Ramos (cell line): ENCODE results near the gene ADAMTS4.

Experiments used
- in situ Hi-C: fragments of 300-500 bp; cut with MboI; formaldehyde crosslinking; loops from one replicate; pipeline ENCODE4 v1.14.3; 2022; ENCODE audit warnings: low sequenced_read_pairs; ENCODE audit not compliant: unreplicated experiment

ADAMTS4 gene

GRCh38 chr1:161177936-161178244 is 21.0 kb downstream of the ADAMTS4 start:
- in situ Hi-C loops, result no loop called here

- in situ Hi-C loops, result no loop called here
Measured at GRCh38 chr1:161177112-161177935, 21.5 kb downstream of the ADAMTS4 start, which contains the start of gene B4GALT3. B4GALT3 (minus strand) TSS chr1:161177507; CDS start chr1:161176060, 1,447 bp downstream.

DNA sequence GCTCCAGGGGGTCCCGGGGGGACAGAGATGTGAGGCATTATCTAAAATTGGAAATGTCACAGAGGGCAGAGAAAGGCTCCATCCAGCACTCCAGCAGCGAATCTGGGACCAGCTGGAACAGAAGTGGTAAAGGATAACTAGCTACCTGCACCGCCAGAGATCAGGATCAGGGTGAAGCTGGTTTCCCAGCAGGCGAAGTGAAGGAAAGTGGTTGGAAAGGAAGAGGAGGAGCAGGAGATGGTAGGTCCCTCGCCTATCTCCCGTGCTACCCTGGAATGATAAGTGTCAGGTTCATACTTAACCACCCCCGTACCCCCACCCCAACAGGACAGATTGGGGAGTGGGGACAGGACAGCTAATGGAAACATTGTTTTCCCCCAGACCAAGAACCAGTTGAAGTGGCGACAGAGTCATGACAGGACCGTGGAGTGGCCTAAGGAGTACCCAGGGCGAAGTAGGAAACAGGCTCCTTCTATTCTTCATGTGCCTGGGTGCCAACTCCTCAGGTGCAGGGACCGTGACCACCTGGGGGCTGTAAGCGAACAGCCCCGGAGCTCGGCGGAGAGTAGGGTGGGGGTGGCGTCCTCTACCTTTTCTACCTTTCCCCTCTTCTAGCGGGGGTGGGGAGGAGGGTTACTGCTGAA is 22.3 kb downstream of the ADAMTS4 start:
- in situ Hi-C loops, result no loop called here

- in situ Hi-C loops, result no loop called here
Measured at GRCh38 chr1:161175771-161176453, 22.9 kb downstream of the ADAMTS4 start.

- in situ Hi-C loops, result no loop called here
Measured at GRCh38 chr1:161174911-161175310, 23.9 kb downstream of the ADAMTS4 start.

DNA sequence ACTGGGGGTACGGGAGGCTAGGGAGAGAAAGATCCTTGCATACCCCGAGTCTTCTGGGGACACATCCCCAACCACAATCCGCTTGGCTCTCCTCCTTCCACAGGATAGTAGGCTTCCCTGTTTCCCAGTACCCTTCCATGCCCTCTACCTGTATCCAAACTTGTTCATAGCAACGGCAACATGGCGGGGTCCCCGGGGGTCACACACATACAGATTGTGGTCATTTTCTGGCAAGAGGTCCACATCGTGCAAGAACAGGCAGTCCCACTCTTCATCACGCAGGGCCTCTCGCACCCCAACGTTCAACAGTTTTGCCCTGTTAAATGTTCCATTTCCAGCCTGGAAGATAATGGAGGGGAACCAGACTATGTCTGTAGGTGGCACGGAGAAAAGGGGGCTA is 25.1 kb downstream of the ADAMTS4 start:
- in situ Hi-C loops, result no loop called here

DNA sequence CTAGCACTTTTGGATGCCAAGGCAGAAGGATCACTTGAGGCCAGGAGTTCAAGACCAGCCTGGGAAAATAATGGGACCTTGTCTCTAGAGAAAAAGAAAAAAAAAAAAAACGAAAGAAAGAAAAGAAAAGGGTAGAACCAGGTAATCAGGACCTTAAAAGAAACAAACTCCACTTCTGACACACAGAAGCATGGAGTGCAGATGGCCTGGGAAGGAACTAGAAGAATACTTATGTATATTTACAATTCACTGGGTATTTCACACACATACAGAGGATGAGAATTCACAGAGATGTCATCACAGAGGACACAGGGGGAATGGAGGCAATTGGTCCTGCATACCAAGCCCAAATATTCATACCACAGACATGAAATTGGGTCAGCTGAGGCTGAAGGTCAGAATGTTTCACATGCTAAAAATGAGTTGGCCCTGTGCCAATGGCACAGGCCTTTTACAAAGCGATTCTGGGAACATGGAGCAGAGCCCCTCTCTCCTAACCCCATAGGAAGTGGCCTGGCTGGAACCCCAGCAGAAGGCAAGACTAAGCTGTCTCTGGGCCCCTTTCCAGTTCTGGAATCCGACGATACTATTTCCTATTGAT is 26.0 kb downstream of the ADAMTS4 start:
- in situ Hi-C loops, result no loop called here

DNA sequence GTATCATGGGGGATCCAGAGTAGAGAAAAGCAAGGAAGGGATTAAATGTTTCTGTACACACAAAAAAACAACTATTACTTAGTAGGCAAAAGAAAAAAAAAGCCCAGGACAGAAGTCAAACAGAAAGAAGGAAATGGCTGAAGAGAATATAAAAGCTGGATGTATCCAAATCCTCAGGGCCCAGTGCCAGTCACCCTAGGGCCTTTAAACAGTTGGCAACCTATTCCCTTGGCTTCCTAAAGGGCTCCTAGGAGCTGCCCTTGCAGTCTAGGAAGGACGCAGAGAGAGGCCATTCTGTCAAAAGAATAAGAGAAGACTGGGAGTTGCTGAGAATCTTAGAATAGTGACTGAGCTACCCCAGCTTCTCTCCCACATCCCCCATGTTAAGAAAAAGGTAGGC is 26.5 kb downstream of the ADAMTS4 start:
- in situ Hi-C loops, result no loop called here

GRCh38 chr1:161171696-161172095 is 27.2 kb downstream of the ADAMTS4 start:
- in situ Hi-C loops, result no loop called here

DNA sequence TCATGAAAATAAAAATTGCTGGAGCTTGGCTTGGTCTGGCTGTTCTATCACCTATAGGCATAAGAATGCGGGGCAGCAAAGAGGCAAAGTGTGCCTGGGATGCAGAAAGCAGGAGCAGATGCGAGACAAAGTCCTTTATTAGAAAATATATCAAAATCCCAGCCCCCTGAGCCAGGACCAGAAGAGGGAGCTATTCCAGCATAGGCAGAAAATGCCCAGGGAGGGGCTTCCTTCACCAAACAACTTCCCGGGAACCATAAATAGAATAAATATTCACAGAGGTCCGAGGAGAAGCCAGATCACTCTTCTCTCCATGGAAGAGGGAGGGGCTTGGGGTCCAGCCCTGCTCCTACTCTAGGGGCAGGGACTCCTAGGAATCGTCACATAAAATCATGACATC is 27.7 kb downstream of the ADAMTS4 start:
- in situ Hi-C loops, result no loop called here

DNA sequence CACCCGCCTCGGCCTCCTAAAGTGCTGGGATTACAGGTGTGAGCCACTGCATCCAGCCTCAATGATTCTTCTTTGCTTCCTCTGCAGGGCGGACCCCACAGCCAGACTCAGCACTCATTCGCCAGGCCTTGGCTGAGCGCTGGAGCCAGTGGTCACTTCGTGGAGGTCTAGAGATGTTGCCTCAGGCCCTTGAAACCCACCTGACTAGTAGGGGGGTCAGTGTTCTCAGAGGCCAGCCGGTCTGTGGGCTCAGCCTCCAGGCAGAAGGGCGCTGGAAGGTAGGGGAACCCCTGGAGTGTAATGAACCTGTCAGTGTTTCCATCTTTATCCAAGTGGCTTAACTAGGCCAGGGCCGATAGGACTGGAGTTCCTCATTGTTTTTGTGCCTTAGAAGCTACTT is 29.9 kb downstream of the ADAMTS4 start:
- in situ Hi-C loops, result no loop called here

- in situ Hi-C loops, result no loop called here
Measured at GRCh38 chr1:161166669-161167548, 31.9 kb downstream of the ADAMTS4 start.

DNA sequence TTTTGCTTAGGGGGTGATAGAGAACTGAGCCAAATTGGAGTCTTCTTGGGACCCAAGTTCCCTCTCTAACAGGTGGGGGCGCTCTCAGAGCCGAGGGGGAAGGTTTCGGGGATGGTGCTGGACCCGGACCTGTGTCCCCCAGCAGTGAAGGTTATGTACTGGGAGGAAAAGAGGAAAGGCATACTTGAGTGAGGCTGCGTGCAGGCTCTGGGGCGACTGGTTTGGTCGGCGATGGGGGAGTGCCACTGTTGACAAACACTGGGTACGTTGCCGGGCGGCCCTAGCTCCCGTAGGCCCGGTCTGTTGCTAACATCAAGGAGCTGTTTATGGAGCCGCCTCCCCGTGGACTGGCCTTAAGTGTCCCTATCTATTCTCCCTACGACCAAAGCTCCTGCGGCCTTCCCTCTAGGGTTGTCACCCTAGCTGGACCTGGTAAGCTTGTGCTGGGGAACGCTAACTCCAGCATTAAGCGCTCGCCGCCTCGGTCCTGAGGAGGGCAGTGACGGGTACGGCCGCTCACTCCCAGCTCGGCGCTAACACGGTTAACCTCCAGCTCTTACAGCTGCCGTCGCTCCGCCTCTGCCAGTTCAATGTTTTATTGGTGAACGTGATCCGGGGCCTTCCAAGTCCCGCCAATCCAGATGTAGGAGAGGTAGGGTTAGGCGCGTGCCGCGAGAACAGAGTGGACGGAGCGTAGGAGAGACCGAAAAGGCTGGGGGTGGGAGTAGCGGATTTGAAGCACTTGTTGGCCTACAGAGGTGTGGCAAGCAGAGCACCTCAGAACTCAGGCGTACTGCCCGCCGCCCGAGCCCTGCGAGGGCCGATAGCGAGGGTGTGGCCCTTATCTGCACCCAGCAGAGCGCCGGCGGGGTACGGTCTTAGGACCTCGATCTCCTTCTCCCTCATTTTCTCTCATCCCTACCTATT is 32.8 kb downstream of the ADAMTS4 start, which contains the start of gene PPOX:
PPOX (plus strand) TSS at position 685 of the 927 bp plus-strand sequence. CDS start 422 bp downstream, outside the sequence.
- in situ Hi-C loops, result no loop called here

- in situ Hi-C loops, result no loop called here
Measured at GRCh38 chr1:161164901-161165610, 33.8 kb downstream of the ADAMTS4 start.

- in situ Hi-C loops, result no loop called here
Measured at GRCh38 chr1:161163793-161164192, 35.1 kb downstream of the ADAMTS4 start.

DNA sequence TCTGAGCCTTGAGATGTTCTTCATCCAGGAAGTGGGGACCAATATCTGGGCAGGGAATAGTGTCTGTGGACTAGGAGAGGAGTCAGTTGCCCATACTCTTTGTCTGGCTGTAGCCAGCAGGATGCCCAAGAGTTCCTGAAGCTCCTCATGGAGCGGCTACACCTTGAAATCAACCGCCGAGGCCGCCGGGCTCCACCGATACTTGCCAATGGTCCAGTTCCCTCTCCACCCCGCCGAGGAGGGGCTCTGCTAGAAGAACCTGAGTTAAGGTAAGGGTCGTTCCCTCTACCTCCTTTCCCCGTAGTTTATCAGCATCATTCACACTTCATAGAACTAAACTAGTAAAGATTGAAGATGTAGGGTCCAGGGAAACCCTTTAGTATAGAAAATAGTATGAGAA is 36.0 kb downstream of the ADAMTS4 start:
- in situ Hi-C loops, result no loop called here

- in situ Hi-C loops, result no loop called here
Measured at GRCh38 chr1:161162052-161162451, 36.8 kb downstream of the ADAMTS4 start.

DNA sequence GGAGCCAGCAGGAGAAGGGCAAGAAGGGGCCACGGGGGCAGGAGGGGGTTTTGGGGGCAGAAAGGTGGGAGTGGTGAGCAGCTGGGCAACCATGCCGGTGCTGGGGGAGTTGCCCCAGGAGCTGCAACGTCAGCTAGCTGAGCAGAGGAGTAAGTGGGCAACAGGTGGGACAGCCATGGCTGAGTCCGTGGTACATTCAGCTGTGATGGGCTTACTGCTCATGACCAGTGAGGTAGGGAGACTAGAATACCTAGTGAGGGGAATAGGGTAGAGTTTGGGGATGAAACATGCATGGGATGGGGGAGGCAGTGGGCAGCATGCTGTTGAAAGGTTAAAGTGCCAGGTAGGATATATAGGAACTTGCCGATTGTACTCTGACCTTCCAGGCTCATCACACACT is 37.2 kb downstream of the ADAMTS4 start:
- in situ Hi-C loops, result no loop called here
